ENCODE data around the gene GABARAPL1.
A peak's percentile ranks its signal among the peaks of the same experiment; 100 is the strongest.
"Not testable (repeated sequence)": the region's sequence is repeated elsewhere in the genome, so short reads cannot be mapped to it uniquely, and the experiment has no call there.

Gene GABARAPL1

DNA sequence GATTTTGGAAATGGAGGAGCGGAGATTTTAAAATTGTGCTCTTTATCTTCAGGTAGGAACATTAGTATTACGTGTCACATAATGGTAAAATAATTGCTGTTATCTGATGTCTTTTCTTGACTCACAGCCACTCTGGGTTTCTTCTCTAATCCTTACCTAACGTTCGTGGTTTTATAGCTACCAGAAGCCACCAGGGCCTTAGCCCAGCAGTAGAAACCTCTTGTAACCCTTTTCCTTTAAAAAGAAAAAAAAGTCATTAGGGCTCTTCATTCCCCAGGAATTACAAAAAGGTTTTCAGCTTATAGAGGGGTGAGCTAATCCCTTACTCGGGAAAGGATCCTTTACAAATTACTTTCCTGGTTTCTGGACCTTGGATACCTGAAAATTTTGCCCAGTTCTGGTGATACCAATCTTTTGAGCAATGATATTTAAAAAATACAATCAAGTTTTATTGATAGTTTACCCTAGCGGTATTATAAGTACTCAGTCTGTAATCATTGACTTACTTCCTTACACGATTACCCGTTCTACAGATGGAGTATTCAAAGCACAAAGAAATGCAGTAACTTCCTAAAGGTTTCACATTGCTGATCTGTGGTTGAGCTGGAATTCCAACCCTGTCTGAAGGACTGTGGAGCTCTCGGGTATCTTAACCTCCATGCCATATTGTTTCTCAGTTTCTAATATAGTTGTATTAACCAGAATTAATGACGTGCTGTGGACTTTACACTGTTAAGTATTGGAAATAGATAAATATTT is 1.6 kb downstream of the GABARAPL1 start:
- DNase-seq (ENCODE audit: low spot score in 2 of 2): no peak
- no peaks in the 10 kb centered on the region for H3K9me3 Mint-ChIP-seq
- H3K4me3 Mint-ChIP-seq: peak overlapping the region; percentile 92

DNA sequence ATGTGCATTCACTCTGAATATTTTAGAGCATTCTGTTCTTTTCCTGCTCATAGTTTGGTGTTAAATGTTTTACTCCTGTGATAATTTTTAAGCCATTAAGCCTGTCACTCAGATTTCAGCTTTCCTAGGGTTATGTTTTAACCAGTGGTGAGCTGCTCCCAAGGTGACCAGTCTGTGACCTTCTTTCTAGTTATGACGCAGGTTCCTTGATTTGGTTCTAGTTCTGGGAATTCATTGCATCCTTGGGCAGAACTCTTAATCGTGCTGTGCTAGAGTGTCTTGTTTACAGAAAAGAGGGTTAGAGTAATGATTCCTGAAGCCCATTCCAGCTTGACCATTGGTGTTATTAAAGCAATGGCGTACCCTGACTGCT is 2.2 kb downstream of the GABARAPL1 start:
- DNase-seq (ENCODE audit: low spot score in 2 of 2): no peak
- Mint-ChIP-seq H3K36me3 (peaks cover 79% of the 10 kb centered on the region), H3K9me3 (no peaks in the 10 kb centered on the region), H3K4me1 (peaks cover 35% of the 10 kb centered on the region), H3K4me3 (peak overlapping the region; percentile 92), H3K27ac (peak overlapping the region; percentile 99)
- no peak for ATAC-seq

More for the DNA sequence above, 1.6 kb downstream of the GABARAPL1 start:
- peak overlapping the region; percentile 99 for H3K27ac Mint-ChIP-seq
- H3K4me1 Mint-ChIP-seq: peaks cover 35% of the 10 kb centered on the region
- no peak for ATAC-seq
- H3K36me3 Mint-ChIP-seq: peaks cover 73% of the 10 kb centered on the region

DNA sequence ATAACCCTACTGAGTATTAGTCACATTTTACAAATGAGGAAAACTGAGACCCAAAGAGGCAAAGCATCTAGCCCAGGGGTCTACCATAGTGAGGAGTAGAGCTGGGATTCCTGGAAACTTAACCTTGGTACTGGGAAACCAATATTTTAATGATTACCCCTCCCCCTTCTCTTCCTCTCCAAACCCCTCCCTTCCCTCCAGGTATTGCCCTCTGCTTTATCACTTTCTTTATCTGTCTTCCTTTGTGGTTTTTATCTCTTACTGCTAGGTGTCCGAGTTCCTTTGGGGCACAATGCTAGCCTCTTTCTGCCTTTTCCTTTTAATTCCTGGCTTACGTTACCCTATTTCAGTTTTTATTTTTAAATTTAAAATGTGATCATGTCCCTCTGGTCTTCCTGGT is 2.8 kb downstream of the GABARAPL1 start:
- no peak for DNase-seq (ENCODE audit: low spot score in 2 of 2)

DNA sequence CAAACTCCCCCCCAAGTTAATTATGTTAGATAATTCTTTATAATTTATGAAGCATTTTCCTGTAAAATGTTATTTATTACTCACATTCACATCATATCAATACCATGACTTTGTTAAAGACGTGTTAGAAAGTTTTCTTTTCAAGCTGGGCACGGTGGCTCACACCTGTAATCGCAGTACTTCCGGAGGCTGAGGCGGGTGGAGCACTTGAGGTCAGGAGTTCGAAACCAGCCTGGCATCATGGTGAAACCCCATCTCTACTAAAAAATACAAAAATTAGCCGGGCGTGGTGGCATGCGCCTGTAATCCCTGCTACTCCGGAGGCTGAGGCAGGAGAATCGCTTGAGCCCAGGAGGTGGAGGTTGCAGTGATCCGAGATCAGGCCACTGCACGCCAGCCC is 3.3 kb downstream of the GABARAPL1 start:
- H3K4me3 Mint-ChIP-seq: peak overlapping the region; percentile 92
- H3K9me3 Mint-ChIP-seq, ATAC-seq: not testable (repeated sequence)
- H3K36me3 Mint-ChIP-seq: peaks cover 90% of the 10 kb centered on the region
- peaks cover 35% of the 10 kb centered on the region for H3K4me1 Mint-ChIP-seq
- peak overlapping the region; percentile 99 for H3K27ac Mint-ChIP-seq
- peak; percentile 11 to 76 for DNase-seq (ENCODE audit: low spot score in 2 of 2)

More for the DNA sequence above, 2.8 kb downstream of the GABARAPL1 start:
- Mint-ChIP-seq H3K27ac (peak overlapping the region; percentile 99), H3K4me3 (peak overlapping the region; percentile 92), H3K4me1 (peaks cover 35% of the 10 kb centered on the region), H3K36me3 (peaks cover 84% of the 10 kb centered on the region), H3K9me3 (no peaks in the 10 kb centered on the region)
- ATAC-seq: no peak

DNA sequence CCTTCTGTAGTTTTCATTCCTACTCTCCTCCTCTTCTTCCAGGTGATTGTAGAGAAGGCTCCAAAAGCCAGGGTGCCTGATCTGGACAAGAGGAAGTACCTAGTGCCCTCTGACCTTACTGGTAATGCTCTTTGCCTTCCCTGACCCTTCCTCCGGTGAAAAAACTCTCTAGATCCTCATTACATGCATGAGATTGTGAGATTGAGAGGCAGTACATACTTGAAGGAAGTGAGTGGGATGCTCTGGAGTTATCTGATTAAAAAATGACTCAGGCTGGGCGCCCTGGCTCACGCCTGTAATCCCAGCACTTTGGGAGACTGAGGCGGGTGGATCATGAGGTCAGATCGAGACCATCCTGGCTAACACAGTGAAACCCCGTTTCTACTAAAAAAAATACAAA is 5.3 kb downstream of the GABARAPL1 start:
- Mint-ChIP-seq H3K4me1 (peaks cover 21% of the 10 kb centered on the region), H3K36me3 (peaks cover 97% of the 10 kb centered on the region), H3K4me3 (no peak overlapping the region), H3K9me3 (no peaks in the 10 kb centered on the region), H3K27ac (no peak overlapping the region)
- DNase-seq (ENCODE audit: low spot score in 2 of 2): no peak
- no peak for ATAC-seq

DNA sequence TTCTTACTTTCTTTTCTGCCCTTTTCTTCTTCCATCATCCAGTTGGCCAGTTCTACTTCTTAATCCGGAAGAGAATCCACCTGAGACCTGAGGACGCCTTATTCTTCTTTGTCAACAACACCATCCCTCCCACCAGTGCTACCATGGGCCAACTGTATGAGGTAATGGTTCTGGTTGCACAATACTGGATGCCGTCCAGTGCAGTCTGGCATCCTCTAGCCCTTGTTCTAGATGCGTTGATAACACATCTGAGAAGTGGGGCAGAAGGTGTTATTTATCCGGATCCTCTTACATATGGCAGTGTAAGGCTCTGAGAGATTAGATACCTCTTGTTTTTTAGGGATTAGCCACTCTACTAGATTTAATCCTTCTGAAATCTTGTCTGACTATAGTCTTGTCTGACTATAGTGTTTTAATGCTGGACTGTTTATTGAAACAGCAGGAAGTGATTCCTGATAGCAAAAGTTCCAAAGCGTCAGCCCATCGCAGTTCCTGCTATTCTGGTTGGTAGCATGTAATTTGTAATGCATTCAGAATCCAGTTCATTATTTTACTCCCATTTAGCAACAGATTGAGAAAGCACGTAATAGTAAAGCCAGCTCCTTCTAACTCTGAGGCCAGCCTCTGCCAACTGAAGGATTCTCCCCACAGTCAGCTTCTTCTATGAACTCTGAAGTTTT is 7.9 kb downstream of the GABARAPL1 start:
- no peak for ATAC-seq
- H3K4me3 Mint-ChIP-seq: no peak overlapping the region
- H3K27ac Mint-ChIP-seq: no peak overlapping the region
- H3K36me3 Mint-ChIP-seq: peaks cover 90% of the 10 kb centered on the region
- no peak for DNase-seq (ENCODE audit: low spot score in 2 of 2)
- H3K9me3 Mint-ChIP-seq: no peaks in the 10 kb centered on the region
- H3K4me1 Mint-ChIP-seq: peaks cover 4% of the 10 kb centered on the region

DNA sequence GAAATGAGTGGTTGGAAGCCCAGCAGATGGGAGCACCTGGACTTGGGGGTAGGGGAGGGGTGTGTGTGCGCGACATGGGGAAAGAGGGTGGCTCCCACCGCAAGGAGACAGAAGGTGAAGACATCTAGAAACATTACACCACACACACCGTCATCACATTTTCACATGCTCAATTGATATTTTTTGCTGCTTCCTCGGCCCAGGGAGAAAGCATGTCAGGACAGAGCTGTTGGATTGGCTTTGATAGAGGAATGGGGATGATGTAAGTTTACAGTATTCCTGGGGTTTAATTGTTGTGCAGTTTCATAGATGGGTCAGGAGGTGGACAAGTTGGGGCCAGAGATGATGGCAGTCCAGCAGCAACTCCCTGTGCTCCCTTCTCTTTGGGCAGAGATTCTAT is 9.2 kb downstream of the GABARAPL1 start:
- no peak for ATAC-seq
- no peaks in the 10 kb centered on the region for H3K4me1 Mint-ChIP-seq
- H3K27ac Mint-ChIP-seq: no peak overlapping the region
- H3K4me3 Mint-ChIP-seq: no peak overlapping the region
- H3K36me3 Mint-ChIP-seq: peaks cover 79% of the 10 kb centered on the region
- H3K9me3 Mint-ChIP-seq: no peaks in the 10 kb centered on the region
- no peak for DNase-seq (ENCODE audit: low spot score in 2 of 2)

DNA sequence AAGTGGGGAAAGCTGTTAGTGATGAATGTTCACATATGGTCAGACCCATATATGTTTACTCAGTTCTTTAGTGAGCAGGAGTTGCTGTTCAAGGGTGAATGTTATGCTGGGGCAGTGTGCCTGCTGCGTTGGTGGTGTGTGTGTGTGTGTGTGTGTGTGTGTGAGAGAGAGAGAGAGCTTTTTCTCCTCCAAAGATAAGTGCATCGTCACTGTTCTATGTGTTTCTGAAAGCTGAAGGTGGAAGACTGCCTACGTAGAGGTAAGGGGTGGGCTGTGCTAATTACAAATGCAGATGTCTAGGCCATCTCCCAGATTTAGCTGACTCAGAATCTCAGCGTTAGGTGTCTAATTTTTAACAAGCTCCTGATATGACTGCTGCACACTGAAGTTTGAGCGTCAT is 10.5 kb downstream of the GABARAPL1 start:
- no peak overlapping the region for H3K27ac Mint-ChIP-seq
- H3K9me3 Mint-ChIP-seq: no peaks in the 10 kb centered on the region
- DNase-seq (ENCODE audit: low spot score in 2 of 2): no peak
- peaks cover 10% of the 10 kb centered on the region for H3K4me1 Mint-ChIP-seq
- no peak for ATAC-seq
- H3K36me3 Mint-ChIP-seq: peaks cover 66% of the 10 kb centered on the region
- H3K4me3 Mint-ChIP-seq: no peak overlapping the region

DNA sequence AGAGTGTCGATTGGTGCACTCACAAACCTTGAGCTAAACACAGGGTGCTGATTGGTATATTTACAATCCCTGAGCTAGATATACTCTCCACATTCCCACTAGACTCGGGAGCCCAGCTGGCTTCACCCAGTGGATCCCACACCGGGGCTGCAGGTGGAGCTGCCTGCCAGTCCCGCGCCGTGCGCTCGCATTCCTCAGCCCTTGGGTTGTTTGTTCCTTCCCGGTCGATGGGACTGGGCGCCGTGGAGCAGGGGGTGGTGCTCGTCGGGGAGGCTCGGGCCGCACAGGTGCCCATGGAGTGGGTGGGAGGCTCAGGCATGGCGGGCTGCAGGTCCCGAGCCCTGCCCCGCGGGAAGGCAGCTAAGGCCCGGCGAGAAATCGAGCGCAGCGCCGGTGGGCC is 12.7 kb downstream of the GABARAPL1 start:
- H3K9me3 Mint-ChIP-seq; ATAC-seq; DNase-seq (ENCODE audit: low spot score in 2 of 2); H3K4me3 Mint-ChIP-seq; H3K27ac Mint-ChIP-seq: not testable (repeated sequence)
- Mint-ChIP-seq H3K4me1 (peaks cover 12% of the 10 kb centered on the region), H3K36me3 (peaks cover 44% of the 10 kb centered on the region)

DNA sequence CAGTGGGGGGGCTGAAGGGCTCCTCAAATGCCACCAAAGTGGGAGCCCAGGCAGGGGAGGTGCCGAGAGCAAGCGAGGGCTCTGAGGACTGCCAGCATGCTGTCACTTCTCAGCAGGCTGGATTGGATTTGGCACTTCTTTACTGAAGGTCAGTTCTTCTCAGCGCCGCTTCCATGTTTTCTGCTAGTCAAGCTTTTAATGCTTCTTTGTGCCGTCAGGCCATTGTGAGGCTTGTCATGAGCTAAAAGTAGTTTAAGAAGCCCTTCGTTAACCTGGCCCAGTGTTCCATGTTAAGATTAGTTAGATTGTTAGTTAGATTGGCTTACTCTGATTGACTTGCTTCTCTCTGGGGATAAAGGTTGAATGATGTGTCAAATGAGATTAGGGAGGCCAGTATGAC is 13.4 kb downstream of the GABARAPL1 start:
- no peak overlapping the region for H3K4me3 Mint-ChIP-seq
- no peak overlapping the region for H3K27ac Mint-ChIP-seq
- peaks cover 12% of the 10 kb centered on the region for H3K4me1 Mint-ChIP-seq
- H3K36me3 Mint-ChIP-seq: peaks cover 37% of the 10 kb centered on the region
- H3K9me3 Mint-ChIP-seq: no peaks in the 10 kb centered on the region
- DNase-seq (ENCODE audit: low spot score in 2 of 2) (no peak), ATAC-seq (no peak)

DNA sequence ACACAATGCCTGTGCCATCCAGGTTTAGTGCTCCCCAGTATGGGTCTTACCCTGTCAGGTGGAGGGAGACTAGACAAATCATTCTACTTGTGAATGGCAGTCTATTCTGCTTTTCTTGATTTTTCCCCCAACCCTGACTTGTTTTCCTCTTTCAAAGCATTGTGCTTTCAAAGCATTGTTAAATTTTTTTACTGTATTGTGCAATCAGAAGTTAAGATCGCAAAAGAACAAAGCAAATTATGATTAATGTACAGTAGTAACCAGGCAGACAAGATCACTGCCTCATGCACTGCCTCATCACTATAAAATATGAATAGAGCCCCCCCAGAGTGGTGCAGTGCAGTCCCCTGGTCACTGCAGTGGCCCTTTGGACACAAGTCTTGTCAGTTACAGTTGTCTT is 14.1 kb downstream of the GABARAPL1 start:
- DNase-seq (ENCODE audit: low spot score in 2 of 2): no peak
- Mint-ChIP-seq H3K4me3 (no peak overlapping the region), H3K27ac (no peak overlapping the region), H3K4me1 (peaks cover 12% of the 10 kb centered on the region), H3K9me3 (no peaks in the 10 kb centered on the region), H3K36me3 (peaks cover 31% of the 10 kb centered on the region)
- ATAC-seq: no peak

DNA sequence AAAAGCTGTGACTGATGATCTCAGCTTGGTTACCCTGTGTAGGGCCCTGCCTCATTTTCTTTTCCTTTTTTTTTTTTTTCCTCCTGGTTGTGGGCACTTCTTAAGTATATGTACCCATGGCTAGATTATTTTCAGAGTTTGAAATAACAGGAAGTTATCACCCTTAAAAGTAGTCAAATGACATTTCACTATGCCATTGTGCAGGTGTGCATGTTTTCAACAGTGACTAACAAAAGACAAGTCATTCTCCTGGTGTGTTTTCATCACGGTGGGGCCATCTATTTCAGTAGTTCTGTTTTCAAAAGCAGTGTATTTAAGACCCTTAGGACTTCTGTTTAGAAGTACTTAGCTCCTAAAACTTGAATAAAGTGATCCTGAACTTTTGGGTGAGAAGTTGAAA is 15.0 kb downstream of the GABARAPL1 start:
- Mint-ChIP-seq H3K27ac (peak overlapping the region; percentile 46), H3K4me3 (no peak overlapping the region), H3K36me3 (peaks cover 22% of the 10 kb centered on the region), H3K4me1 (peaks cover 12% of the 10 kb centered on the region), H3K9me3 (no peaks in the 10 kb centered on the region)
- ATAC-seq: peak; percentile 83
- DNase-seq (ENCODE audit: low spot score in 2 of 2): no peak

DNA sequence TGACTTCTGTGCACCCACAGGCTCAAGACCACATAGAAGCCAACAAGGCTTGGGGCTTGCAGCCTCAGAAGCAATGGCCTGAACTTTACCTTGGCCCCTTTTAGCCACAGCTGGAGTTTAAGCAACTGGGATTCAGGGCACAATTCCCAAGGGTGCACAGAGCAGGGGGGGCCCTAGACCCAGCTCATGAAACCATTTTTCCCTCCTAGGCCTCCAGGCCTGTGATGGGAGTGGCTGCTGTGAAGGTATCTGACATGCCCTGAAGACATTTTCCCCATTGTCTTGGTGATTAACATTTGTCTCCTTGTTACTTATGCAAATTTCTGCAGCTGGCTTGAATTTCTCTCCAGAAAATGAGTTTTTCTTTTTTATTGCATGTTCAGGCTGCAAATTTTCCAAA is 21.9 kb downstream of the GABARAPL1 start:
- ATAC-seq (no peak), DNase-seq (ENCODE audit: low spot score in 2 of 2) (no peak)
- Mint-ChIP-seq H3K9me3 (peaks cover 6% of the 10 kb centered on the region), H3K4me3 (no peak overlapping the region), H3K4me1 (peaks cover 18% of the 10 kb centered on the region), H3K36me3 (no peaks in the 10 kb centered on the region), H3K27ac (no peak overlapping the region)

DNA sequence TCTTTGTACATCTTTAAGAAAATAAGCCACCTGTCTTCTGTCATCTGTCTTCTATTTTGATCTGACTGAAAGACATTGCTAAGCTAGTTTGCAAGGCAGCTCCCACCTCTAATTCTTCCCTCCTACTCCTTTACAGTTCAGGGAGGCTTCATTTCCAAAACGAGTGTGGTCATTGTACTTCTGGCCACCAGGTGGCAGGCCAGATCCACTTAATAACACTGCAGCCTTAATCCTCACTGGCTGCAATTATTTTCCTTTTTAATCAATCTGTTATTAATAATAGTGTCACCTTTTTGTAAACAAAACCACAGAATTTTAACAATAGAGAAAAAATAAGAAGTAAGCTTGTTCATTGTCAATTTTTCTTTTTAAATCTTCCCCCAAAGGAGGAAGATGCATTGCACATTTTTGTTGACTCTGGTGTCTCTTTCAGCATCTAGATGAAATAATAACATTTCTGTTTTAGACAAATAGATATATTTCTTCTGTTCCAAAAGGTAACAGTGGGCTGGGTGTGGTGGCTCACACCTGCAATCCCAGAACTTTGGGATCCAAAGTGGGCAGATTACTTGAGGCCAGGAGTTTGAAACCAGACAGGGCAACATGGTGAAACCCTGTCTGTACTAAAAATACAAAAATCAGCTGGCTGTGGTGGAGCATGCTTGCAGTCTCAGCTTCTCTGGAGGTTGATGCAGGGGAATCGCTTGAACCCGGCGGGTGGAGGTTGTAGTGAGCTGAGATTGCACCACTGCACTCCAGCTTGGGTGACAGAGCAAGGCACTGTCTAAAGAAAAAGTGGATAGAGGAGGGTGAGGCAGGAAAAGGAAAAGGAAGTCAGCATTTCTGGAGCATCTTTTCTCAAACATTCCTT is 23.3 kb downstream of the GABARAPL1 start:
- Mint-ChIP-seq H3K36me3 (no peaks in the 10 kb centered on the region), H3K4me1 (peaks cover 18% of the 10 kb centered on the region), H3K27ac (peak overlapping the region; percentile 75), H3K4me3 (peak overlapping the region; percentile 25), H3K9me3 (peaks cover 6% of the 10 kb centered on the region)
- ATAC-seq (peak; percentile 64), DNase-seq (ENCODE audit: low spot score in 2 of 2) (no peak)

DNA sequence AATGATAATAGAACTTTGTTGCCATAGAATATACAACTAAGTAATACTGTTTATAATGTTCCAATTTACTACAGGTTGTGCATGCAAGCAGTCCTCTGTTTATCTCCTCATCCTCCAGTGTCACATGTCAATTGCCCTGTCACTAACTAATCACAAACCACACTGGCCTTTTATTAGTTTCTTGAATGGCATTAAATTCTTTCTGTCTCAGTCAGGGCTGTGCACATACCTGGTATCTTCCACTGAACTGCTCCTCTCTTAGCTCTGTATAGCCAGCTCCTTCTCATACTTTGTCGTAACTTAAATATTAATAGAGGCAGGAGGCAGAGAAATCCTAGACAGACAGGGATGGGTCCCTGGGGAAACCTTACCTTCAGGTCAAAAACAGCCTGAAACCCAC is 24.0 kb downstream of the GABARAPL1 start:
- H3K4me3 Mint-ChIP-seq: peak overlapping the region; percentile 25
- ATAC-seq (no peak), DNase-seq (ENCODE audit: low spot score in 2 of 2) (no peak)
- no peaks in the 10 kb centered on the region for H3K36me3 Mint-ChIP-seq
- peaks cover 6% of the 10 kb centered on the region for H3K9me3 Mint-ChIP-seq
- H3K27ac Mint-ChIP-seq: peak overlapping the region; percentile 75
- H3K4me1 Mint-ChIP-seq: peaks cover 18% of the 10 kb centered on the region

Measured in stimulated activated effector memory CD8-positive, alpha-beta T cell treated with anti-CD3 and anti-CD28 coated beads, Interleukin-12 subunit alpha, Interleukin-12 subunit beta, amount 100 ng/mL, for 72 hours (primary cell).